ENCODE data around the gene ACKR3. TPM values are rescaled to one million over a fixed set of nuclear protein-coding genes. Genes with fewer than 3 reads are reported as not detected.

Gene ACKR3
- total RNA-seq, 1 experiment from 2014 or later = 0.61 TPM

DNA sequence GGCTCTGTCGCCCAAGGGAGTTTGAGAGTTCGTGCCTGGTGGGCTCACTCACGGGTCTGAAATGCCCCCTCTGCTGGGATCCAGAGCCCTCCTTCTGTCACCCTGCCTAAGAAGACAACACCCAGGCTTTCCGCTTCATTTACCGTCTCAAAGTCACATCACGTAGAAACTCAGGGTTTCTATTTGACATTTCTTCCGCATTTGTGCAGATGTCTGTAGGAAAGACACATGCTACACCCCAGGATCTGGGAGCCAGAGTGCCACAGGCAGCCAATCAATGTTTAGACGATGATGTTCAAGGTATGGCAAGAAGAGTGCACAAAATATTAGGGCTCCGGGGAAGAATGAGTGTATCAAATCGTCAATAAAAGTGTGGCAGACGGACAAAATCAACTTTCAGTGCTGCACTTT lies 24.4 kb upstream of the ACKR3 start:
- H3K4me1 Mint-ChIP-seq (ENCODE audit: insufficient read depth, unreplicated experiment) = no peaks in the 10 kb centered on the region
- POLR2A ChIA-PET = interaction anchor here (0.6 to 0.7 kb wide), 2 partner anchors 220 to 1171 kb away, joined by 3 to 4 read pairs; no protein-coding TSS in a partner anchor
- no peaks in the 10 kb centered on the region for H3K27me3 Mint-ChIP-seq (ENCODE audit: insufficient read depth, unreplicated experiment)

DNA sequence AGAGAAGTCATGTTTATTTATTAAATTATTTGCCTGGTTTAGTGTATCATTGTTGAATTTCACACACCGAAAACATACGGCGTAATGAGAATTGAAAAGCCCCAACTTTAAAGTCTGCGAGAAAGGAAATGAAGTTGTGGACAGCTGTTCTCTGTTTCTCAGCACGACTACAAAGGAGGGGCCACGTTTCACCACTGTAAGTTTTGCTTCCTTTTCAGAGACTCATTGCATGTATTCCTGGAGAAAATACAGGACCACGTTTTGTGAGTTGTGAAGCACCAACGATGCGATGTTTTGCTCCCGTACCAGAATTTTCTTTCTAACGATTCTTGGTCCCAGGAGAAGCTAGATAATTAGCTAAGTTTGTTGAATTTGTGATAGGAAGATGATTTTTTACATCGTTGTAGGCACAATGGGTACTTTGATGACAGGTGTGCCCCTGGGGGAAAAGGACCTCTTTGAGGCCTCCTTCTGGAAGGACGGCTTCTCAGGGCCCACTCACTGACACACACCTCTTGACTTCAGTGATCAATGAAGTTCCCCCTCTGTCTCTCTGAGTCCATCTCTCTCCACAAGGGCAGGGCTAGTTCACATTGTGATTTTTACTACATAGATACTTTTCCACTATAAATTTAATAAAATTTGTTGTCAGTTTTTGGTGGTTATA lies 23.7 kb upstream of the ACKR3 start:
- Mint-ChIP-seq H3K36me3 (ENCODE audit: insufficient read depth, unreplicated experiment) (no peaks in the 10 kb centered on the region), H3K4me1 (ENCODE audit: insufficient read depth, unreplicated experiment) (no peaks in the 10 kb centered on the region), H3K9me3 (ENCODE audit: unreplicated experiment) (no peaks in the 10 kb centered on the region), H3K27me3 (ENCODE audit: insufficient read depth, unreplicated experiment) (no peaks in the 10 kb centered on the region), H3K4me3 (ENCODE audit: unreplicated experiment) (no peak overlapping the region), H3K27ac (ENCODE audit: low read depth, unreplicated experiment) (no peak overlapping the region)
- ChIA-PET CTCF (interaction anchor here (0.8 kb wide), 1 partner anchor 10 kb away, joined by 3 read pairs; no protein-coding TSS in a partner anchor), POLR2A (interaction anchor here (0.7 kb wide), 1 partner anchor 219 kb away, joined by 4 read pairs; no protein-coding TSS in a partner anchor)
- TF ChIP-seq, protein P1, sequence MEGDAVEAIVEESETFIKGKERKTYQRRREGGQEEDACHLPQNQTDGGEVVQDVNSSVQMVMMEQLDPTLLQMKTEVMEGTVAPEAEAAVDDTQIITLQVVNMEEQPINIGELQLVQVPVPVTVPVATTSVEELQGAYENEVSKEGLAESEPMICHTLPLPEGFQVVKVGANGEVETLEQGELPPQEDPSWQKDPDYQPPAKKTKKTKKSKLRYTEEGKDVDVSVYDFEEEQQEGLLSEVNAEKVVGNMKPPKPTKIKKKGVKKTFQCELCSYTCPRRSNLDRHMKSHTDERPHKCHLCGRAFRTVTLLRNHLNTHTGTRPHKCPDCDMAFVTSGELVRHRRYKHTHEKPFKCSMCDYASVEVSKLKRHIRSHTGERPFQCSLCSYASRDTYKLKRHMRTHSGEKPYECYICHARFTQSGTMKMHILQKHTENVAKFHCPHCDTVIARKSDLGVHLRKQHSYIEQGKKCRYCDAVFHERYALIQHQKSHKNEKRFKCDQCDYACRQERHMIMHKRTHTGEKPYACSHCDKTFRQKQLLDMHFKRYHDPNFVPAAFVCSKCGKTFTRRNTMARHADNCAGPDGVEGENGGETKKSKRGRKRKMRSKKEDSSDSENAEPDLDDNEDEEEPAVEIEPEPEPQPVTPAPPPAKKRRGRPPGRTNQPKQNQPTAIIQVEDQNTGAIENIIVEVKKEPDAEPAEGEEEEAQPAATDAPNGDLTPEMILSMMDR (IDR thresholded peaks at IDR 0.05; ENCODE audit: unreplicated experiment) = no peak
- no TSS peak for BruUV-seq (replicated peaks)
- DNase-seq (ENCODE audit: unreplicated experiment) = no peak
- intact Hi-C loops (cut with micrococcal nuclease) = no loop called here

More for the DNA sequence above, 24.4 kb upstream of the ACKR3 start:
- CTCF ChIA-PET = interaction anchor here (0.8 kb wide), 1 partner anchor 9 kb away, joined by 3 read pairs; no protein-coding TSS in a partner anchor
- no TSS peak for BruUV-seq (replicated peaks)
- Mint-ChIP-seq H3K9me3 (ENCODE audit: unreplicated experiment) (no peaks in the 10 kb centered on the region), H3K36me3 (ENCODE audit: insufficient read depth, unreplicated experiment) (no peaks in the 10 kb centered on the region), H3K27ac (ENCODE audit: low read depth, unreplicated experiment) (no peak overlapping the region), H3K4me3 (ENCODE audit: unreplicated experiment) (no peak overlapping the region)
- intact Hi-C loops (cut with micrococcal nuclease) = no loop called here
- TF ChIP-seq, protein P1 (IDR thresholded peaks at IDR 0.05; ENCODE audit: unreplicated experiment) = no peak
- no peak for DNase-seq (ENCODE audit: unreplicated experiment)

DNA sequence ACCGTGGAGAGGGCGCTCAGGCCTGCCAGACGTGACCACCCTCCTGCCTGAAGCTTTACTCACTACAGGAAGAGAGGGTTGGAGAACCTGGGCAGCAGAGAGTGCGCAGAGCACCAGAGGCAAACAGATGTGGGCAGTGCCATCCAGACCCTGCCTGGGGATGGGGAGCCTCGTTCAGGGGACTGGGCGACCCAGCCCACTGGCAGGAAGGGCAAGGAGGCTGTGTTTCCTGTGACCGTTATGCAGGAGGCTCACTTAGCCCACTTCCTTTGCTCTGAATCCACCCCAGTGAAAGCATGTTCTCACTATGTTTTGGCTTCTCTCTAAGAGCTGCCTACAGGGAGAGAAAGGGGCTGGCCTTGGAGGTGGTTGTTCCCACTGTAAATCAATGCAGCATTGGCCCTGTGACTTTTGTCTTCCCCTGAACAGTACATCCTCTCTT lies 23.0 kb upstream of the ACKR3 start:
- no peak overlapping the region for H3K27ac Mint-ChIP-seq (ENCODE audit: low read depth, unreplicated experiment)
- no TSS peak for BruUV-seq (replicated peaks)
- no peak for DNase-seq (ENCODE audit: unreplicated experiment)
- ChIA-PET CTCF (no interaction called here), POLR2A (no interaction called here)
- TF ChIP-seq, protein P1 (IDR thresholded peaks at IDR 0.05; ENCODE audit: unreplicated experiment) = no peak
- H3K4me1 Mint-ChIP-seq (ENCODE audit: insufficient read depth, unreplicated experiment) = no peaks in the 10 kb centered on the region
- intact Hi-C loops (cut with micrococcal nuclease) = no loop called here
- no peak overlapping the region for H3K4me3 Mint-ChIP-seq (ENCODE audit: unreplicated experiment)
- no peaks in the 10 kb centered on the region for H3K9me3 Mint-ChIP-seq (ENCODE audit: unreplicated experiment)
- H3K36me3 Mint-ChIP-seq (ENCODE audit: insufficient read depth, unreplicated experiment) = no peaks in the 10 kb centered on the region
- H3K27me3 Mint-ChIP-seq (ENCODE audit: insufficient read depth, unreplicated experiment) = no peaks in the 10 kb centered on the region

DNA sequence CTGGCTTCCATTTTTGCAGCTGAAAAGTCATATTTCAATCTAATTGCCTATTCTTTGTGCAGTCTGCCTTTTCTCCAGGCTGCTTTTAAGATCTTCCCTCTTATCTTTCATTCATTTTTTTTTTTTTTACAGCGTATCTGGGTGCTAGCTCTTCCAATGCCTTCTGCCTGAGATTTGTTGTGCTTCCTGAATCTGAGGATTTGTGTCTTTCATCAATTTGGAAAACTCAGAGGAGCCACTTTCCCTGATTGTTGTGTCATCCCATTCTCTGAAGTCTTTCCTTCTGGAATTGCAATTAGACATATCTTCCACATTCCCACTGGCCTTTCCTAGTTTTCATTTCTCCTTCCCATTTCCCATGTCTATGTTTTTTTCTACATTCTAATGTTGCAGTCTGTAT lies 21.9 kb upstream of the ACKR3 start:
- Mint-ChIP-seq H3K4me3 (ENCODE audit: unreplicated experiment) (no peak overlapping the region), H3K36me3 (ENCODE audit: insufficient read depth, unreplicated experiment) (no peaks in the 10 kb centered on the region), H3K27me3 (ENCODE audit: insufficient read depth, unreplicated experiment) (no peaks in the 10 kb centered on the region), H3K27ac (ENCODE audit: low read depth, unreplicated experiment) (no peak overlapping the region), H3K9me3 (ENCODE audit: unreplicated experiment) (no peaks in the 10 kb centered on the region), H3K4me1 (ENCODE audit: insufficient read depth, unreplicated experiment) (no peaks in the 10 kb centered on the region)
- no TSS peak for BruUV-seq (replicated peaks)
- DNase-seq (ENCODE audit: unreplicated experiment) = no peak
- intact Hi-C loops (cut with micrococcal nuclease) = no loop called here
- TF ChIP-seq, protein P1 (IDR thresholded peaks at IDR 0.05; ENCODE audit: unreplicated experiment) = no peak
- POLR2A ChIA-PET = interaction anchor here (0.7 kb wide), 1 partner anchor 448 kb away, joined by 3 read pairs; no protein-coding TSS in a partner anchor
- CTCF ChIA-PET = interaction anchor here (0.7 kb wide), 1 partner anchor 22 kb away, joined by 6 read pairs; the partner anchor contains the start of gene ACKR3

All from MCF 10A (cell line).